Nephron (organoid): ENCODE results near the gene GJA9.
"Not testable (repeated sequence)": the region's sequence is repeated elsewhere in the genome, so short reads cannot be mapped to it uniquely, and the experiment has no call there.

Experiments
- H3K27ac Mint-ChIP-seq, 3 experiments: 2 replicates each; pipeline ENCODE4 v1.8.0; 2020; ENCODE audit warnings: mixed read lengths in 3 of 3, mild to moderate bottlenecking in 2 of 3, moderate library complexity in 1 of 3
- H3K27me3 Mint-ChIP-seq: 2 replicates; pipeline ENCODE4 v1.8.0; 2021; ENCODE audit warnings: low read depth, mild to moderate bottlenecking, moderate library complexity, mixed read lengths
- H3K36me3 Mint-ChIP-seq: 2 replicates; pipeline ENCODE4 v1.8.0; 2020; ENCODE audit warnings: low read depth, mixed read lengths
- H3K4me1 Mint-ChIP-seq: 2 replicates; pipeline ENCODE4 v1.8.0; 2020; ENCODE audit warnings: mixed read lengths
- H3K4me3 Mint-ChIP-seq, 3 experiments: 2 replicates each; pipeline ENCODE4 v1.8.0; 2020; ENCODE audit warnings: mild to moderate bottlenecking in 3 of 3, mixed read lengths in 3 of 3, moderate library complexity in 2 of 3
- H3K9me3 Mint-ChIP-seq: 2 replicates; pipeline ENCODE4 v1.8.0; 2020; ENCODE audit warnings: mixed read lengths
- TF ChIP-seq, protein P1 (sequence below), 3 experiments: fragments of 200-600 bp; sonication (generic); IDR thresholded peaks; one replicate each; pipeline ENCODE4 v1.5.0; 2021; ENCODE audit warnings: antibody characterized with exemption in 3 of 3; ENCODE audit not compliant: unreplicated experiment in 3 of 3

GJA9 gene

DNA sequence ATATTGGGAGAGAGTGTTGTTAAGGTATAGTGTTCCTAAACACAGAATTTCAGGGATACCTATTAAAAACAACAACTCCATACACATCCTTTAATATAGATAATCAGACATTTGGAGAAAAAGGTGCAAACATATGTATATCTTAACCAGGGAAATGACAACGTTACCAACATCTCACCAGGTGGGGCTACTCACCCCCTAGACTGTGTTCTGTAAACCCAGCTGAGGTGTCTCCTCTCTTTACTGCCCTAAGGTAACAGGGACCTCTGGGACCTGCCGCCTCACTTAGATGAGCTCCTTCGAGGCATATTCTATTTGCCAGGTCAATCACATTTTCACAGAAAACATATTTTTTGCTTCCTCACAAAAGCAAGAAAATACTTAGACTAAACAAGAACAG is 35.2 kb downstream of the GJA9 start:
- Mint-ChIP-seq H3K9me3 (no peaks in the 10 kb centered on the region), H3K4me3 (no peak overlapping the region), H3K36me3 (peaks cover 64% of the 10 kb centered on the region), H3K4me1 (no peaks in the 10 kb centered on the region), H3K27ac (no peak overlapping the region), H3K27me3 (no peaks in the 10 kb centered on the region)
- TF ChIP-seq, protein P1, sequence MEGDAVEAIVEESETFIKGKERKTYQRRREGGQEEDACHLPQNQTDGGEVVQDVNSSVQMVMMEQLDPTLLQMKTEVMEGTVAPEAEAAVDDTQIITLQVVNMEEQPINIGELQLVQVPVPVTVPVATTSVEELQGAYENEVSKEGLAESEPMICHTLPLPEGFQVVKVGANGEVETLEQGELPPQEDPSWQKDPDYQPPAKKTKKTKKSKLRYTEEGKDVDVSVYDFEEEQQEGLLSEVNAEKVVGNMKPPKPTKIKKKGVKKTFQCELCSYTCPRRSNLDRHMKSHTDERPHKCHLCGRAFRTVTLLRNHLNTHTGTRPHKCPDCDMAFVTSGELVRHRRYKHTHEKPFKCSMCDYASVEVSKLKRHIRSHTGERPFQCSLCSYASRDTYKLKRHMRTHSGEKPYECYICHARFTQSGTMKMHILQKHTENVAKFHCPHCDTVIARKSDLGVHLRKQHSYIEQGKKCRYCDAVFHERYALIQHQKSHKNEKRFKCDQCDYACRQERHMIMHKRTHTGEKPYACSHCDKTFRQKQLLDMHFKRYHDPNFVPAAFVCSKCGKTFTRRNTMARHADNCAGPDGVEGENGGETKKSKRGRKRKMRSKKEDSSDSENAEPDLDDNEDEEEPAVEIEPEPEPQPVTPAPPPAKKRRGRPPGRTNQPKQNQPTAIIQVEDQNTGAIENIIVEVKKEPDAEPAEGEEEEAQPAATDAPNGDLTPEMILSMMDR (IDR thresholded peaks at IDR 0.05; ENCODE audit: unreplicated experiment in 3 of 3) = no peak

DNA sequence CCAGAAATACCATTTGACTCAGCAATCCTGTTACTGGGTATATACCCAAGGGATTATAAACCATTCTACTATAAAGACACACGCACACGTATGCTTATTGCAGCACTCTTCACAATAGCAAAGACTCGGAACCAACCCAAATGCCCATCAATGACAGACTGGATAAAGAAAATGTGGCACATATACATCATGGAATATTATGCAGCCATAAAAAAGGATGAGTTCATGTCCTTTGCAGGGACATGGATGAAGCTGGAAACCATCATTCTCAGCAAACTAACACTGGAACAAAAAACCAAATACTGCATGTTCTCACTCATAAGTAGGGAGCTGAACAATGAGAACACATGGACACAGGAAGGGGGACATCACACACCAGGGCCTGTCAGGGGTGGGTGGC is 36.3 kb downstream of the GJA9 start:
- H3K27me3 Mint-ChIP-seq, H3K4me1 Mint-ChIP-seq, H3K9me3 Mint-ChIP-seq, H3K27ac Mint-ChIP-seq, H3K4me3 Mint-ChIP-seq: not testable (repeated sequence)
- peaks cover 61% of the 10 kb centered on the region for H3K36me3 Mint-ChIP-seq

DNA sequence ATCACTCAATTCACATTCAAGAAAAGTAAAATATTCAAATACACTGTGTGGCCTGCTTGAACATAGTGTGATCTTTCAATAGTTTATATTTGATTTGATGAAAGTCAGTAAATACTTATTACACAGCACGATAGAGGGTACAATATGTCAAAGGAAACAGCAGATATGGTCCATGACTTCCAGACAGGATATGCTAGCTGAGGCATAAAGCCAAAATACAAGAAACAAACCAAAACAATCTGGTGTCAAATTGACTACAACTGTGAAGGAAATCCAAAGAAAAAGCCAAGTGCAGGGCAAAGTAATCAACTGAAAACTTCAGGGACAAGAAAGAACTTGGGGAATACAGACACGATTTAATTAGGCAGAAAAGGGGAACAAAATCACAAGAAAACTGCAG is 41.1 kb downstream of the GJA9 start:
- Mint-ChIP-seq H3K4me3 (no peak overlapping the region), H3K9me3 (no peaks in the 10 kb centered on the region), H3K36me3 (peaks cover 58% of the 10 kb centered on the region), H3K4me1 (peaks cover 5% of the 10 kb centered on the region), H3K27ac (no peak overlapping the region), H3K27me3 (no peaks in the 10 kb centered on the region)
- TF ChIP-seq, protein P1 (IDR thresholded peaks at IDR 0.05; ENCODE audit: unreplicated experiment in 3 of 3) = no peak

DNA sequence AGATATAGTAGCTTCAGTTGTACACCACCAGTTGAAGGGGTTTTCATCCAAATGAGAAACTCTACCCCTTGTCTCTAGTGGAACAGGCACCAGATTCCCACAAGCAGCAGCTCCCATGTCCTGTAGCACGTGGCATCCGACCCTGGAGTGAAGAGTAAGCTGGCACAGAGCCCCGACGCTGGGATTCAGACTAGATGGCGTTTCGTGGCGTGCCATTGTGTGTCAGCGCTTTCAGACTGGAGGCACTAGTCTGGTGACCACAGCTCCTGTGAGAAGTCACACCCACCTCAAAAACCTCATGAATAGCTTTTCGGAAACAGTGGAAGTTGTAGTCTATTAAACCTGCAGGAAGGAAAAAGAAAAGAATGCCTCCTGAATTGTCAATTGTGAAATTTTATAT is 42.0 kb downstream of the GJA9 start:
- no peak overlapping the region for H3K27ac Mint-ChIP-seq
- TF ChIP-seq, protein P1 (IDR thresholded peaks at IDR 0.05; ENCODE audit: unreplicated experiment in 3 of 3) = no peak
- no peak overlapping the region for H3K4me3 Mint-ChIP-seq
- peaks cover 5% of the 10 kb centered on the region for H3K4me1 Mint-ChIP-seq
- H3K36me3 Mint-ChIP-seq = peaks cover 49% of the 10 kb centered on the region
- no peaks in the 10 kb centered on the region for H3K27me3 Mint-ChIP-seq
- no peaks in the 10 kb centered on the region for H3K9me3 Mint-ChIP-seq

DNA sequence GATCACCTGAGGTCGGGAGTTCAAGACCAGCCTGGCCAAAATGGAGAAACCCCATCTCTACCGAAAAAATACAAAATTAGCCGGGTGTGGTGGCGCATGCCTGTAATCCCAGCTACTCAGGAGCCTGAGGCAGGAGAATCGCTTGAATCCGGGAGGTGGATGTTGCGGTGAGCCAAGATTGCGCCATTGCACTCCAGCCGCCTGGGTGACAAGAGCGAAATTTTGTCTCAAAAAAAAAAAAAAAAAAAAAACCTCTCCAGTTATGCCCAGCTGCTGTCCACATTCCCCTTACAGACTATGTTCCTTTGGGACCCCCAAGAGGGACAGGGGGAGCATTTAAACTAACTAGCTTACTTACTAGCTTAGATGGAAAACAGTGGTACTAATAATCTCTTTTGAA is 45.1 kb downstream of the GJA9 start:
- not testable (repeated sequence) for H3K4me1 Mint-ChIP-seq, H3K4me3 Mint-ChIP-seq, H3K27ac Mint-ChIP-seq, H3K9me3 Mint-ChIP-seq
- Mint-ChIP-seq H3K36me3 (peaks cover 26% of the 10 kb centered on the region), H3K27me3 (peaks cover 10% of the 10 kb centered on the region)

DNA sequence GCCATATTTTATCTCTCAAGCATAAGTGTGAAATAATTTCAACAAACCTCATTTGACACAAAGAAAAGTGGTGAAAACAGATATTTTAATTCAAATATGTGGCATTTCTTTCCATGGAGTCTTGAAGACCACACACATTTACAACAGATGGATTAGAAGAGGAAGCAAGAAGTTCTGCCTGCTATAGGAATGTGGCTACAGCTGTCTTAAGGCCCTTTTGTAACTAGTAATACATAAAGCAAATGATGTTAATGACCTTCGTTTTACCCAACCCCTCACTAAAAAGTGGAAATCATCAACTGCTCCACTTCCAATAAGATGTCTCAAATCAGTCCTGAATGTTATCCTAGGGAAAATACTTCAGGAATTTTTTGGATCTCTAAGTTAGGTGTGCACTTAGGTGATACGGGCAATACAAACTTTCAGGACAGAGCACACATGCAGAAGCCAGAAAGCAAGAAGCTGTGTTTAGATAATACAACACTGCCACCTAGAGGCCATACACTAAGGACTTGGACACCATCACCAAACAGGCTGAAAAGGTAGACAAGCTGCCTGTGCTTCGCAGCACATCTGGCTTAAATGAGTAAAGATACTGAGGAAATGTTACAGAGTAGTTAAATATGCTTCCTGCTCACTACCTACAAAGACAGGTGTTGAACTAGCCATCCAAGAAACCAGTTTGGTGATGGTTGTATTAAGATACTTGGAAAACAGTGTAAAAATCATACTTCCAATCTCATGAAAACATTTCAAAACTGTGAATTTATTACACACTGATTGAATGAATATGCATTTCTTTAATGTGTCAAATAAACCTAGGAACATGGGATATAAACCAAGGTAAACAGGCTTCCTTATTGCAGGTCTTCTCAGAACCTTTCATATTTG is 46.2 kb downstream of the GJA9 start:
- H3K36me3 Mint-ChIP-seq = peaks cover 21% of the 10 kb centered on the region
- H3K9me3 Mint-ChIP-seq = no peaks in the 10 kb centered on the region
- H3K27me3 Mint-ChIP-seq = peaks cover 17% of the 10 kb centered on the region
- no peak overlapping the region for H3K27ac Mint-ChIP-seq
- no peak overlapping the region for H3K4me3 Mint-ChIP-seq
- H3K4me1 Mint-ChIP-seq = peaks cover 1% of the 10 kb centered on the region
- TF ChIP-seq, protein P1 (IDR thresholded peaks at IDR 0.05; ENCODE audit: unreplicated experiment in 3 of 3) = peak; percentile 82 to 92 (median 89)

DNA sequence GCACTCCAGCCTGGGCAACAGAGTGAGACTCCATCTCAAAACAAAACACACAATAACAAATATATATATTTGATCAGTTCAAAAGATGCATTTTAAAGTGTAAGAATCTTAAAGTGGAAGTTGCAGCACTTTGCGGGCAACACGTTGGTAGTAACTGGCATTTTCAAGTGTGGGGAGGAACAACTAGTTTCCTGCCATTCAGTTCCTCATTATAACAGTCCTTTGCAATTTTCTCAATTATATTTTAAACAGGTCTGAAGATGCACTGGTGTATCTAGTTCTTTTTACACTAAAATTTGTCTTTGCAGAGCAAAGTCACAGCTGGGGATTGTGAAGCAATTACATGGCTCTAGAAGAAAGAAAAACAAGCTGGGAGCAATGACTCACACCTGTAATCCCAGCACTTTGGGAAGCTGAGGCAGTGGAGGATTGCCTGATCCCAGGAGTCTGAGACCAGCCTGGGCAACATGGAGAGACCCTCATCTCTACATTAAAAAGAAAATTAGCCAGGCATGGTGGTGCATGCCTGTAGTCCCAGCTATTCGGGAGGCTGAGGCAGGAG is 47.1 kb downstream of the GJA9 start:
- TF ChIP-seq, protein P1 (IDR thresholded peaks at IDR 0.05; ENCODE audit: unreplicated experiment in 3 of 3) = no peak
- no peaks in the 10 kb centered on the region for H3K9me3 Mint-ChIP-seq
- H3K4me3 Mint-ChIP-seq = no peak overlapping the region
- peaks cover 16% of the 10 kb centered on the region for H3K36me3 Mint-ChIP-seq
- peaks cover 26% of the 10 kb centered on the region for H3K27me3 Mint-ChIP-seq
- H3K4me1 Mint-ChIP-seq = no peaks in the 10 kb centered on the region
- H3K27ac Mint-ChIP-seq = no peak overlapping the region
